WI38 (cell line): ENCODE measurements around the gene ENOX2.

Experiments used
- H3K4me3 ChIP-seq: 2 replicates; pipeline ENCODE4 v1.5.1; 2011; ENCODE audit warnings: low read depth, mild to moderate bottlenecking, control low read depth, low read length
- CTCF ChIP-seq: IDR thresholded peaks from 2 replicates; pipeline ENCODE4 v1.5.1; 2012; ENCODE audit warnings: low read depth, mild to moderate bottlenecking, control low read depth, low read length

ENOX2 gene

GRCh38 chrX:130631011-130631410 lies 272.0 kb downstream of the ENOX2 start:
- no peak overlapping the region for H3K4me3 ChIP-seq
- no peak for TF ChIP-seq CTCF

GRCh38 chrX:130628516-130628915 lies 274.5 kb downstream of the ENOX2 start:
- TF ChIP-seq CTCF: no peak
- H3K4me3 ChIP-seq: no peak overlapping the region

GRCh38 chrX:130626521-130626920 lies 276.5 kb downstream of the ENOX2 start:
- no peak for TF ChIP-seq CTCF
- no peak overlapping the region for H3K4me3 ChIP-seq

- no peak for TF ChIP-seq CTCF
- no peak overlapping the region for H3K4me3 ChIP-seq
Observed at GRCh38 chrX:130625386-130625785, 277.6 kb downstream of the ENOX2 start.

GRCh38 chrX:130623518-130623917 lies 279.5 kb downstream of the ENOX2 start:
- no peak for TF ChIP-seq CTCF
- no peak overlapping the region for H3K4me3 ChIP-seq

- H3K4me3 ChIP-seq: no peak overlapping the region
- no peak for TF ChIP-seq CTCF
Observed at GRCh38 chrX:130615941-130616340, 287.1 kb downstream of the ENOX2 start.

- no peak overlapping the region for H3K4me3 ChIP-seq
- TF ChIP-seq CTCF: no peak
Observed at GRCh38 chrX:130607431-130607830, 295.6 kb downstream of the ENOX2 start.
